Endothelial cell of umbilical vein (primary cell): ENCODE data around the gene CAMK2B. TPM values are rescaled to one million over a fixed set of nuclear protein-coding genes. Genes with fewer than 3 reads are reported as not detected.

Experiments
- BruUV-seq: library from RNA; stranded (reverse); fragments of 400-500 nt; replicated peaks from 2 replicates; lab custom pipeline; 2021; lab: Mats Ljungman, UMichigan
- CTCF ChIA-PET: fragments of 300-600, 350-600 bp; sonication (Branson Sonifier 250); formaldehyde crosslinking; loops from one replicate; lab custom pipeline; 2021; ENCODE audit warnings: antibody characterized with exemption, inconsistent platforms; lab: Charles Lee
- POLR2A ChIA-PET: fragments of 300-600, 350-600 bp; sonication (Branson Sonifier 250); formaldehyde crosslinking; loops from one replicate; lab custom pipeline; 2021; ENCODE audit warnings: antibody characterized with exemption, inconsistent platforms; lab: Charles Lee
- DNase-seq: peaks from one replicate; pipeline ENCODE4 v3.0.0-alpha.2; 2011; ENCODE audit warnings: low read depth, low spot score
- FAIRE-seq: peaks from 2 replicates; lab custom pipeline; 2011; peaks lifted over from hg19 to GRCh38; lab: Jason Lieb, UNC
- H2AFZ ChIP-seq: 2 replicates; pipeline ENCODE4 v1.6.0; 2012; ENCODE audit warnings: low read depth, low read length, control low read depth, inconsistent platforms
- H3K27ac ChIP-seq: 2 replicates; pipeline ENCODE4 v1.5.1; 2011; ENCODE audit warnings: low read depth, mild to moderate bottlenecking, control low read depth, low read length, moderate library complexity; ENCODE audit not compliant: insufficient read depth
- H3K27me3 ChIP-seq, 2 experiments: 2 replicates each; pipeline versions ENCODE4 v1.6.0 to v1.6.1; 2011; ENCODE audit warnings: low read length in 2 of 2, mixed read lengths in 1 of 2; ENCODE audit not compliant: control insufficient read depth in 2 of 2, insufficient read depth in 2 of 2
- H3K36me3 ChIP-seq, 2 experiments: 2 replicates in 1 of 2; 3 replicates in 1 of 2; pipeline ENCODE4 v1.5.1; 2011; ENCODE audit warnings: low read length in 2 of 2, mild to moderate bottlenecking in 1 of 2, moderate library complexity in 1 of 2; ENCODE audit not compliant: control insufficient read depth in 2 of 2, insufficient read depth in 2 of 2; ENCODE audit errors: extremely low read depth in 1 of 2
- H3K4me1 ChIP-seq: 3 replicates; pipeline ENCODE4 v1.5.1; 2011; ENCODE audit warnings: mild to moderate bottlenecking, low read length; ENCODE audit not compliant: control insufficient read depth, insufficient read depth; ENCODE audit errors: extremely low read depth
- H3K4me2 ChIP-seq: 2 replicates; pipeline ENCODE4 v1.6.1; 2011; ENCODE audit warnings: low read length, control low read depth, mixed read lengths; ENCODE audit not compliant: insufficient read depth
- H3K4me3 ChIP-seq, 3 experiments: fragments of 200-600 bp in 1 of 3; sonication (generic), shearing (Covaris generic) in 1 of 3; replicated peaks in 1 of 3; 2 replicates each; pipeline ENCODE4 v1.5.1; 2011 to 2016; ENCODE audit warnings: control low read depth in 3 of 3, low read length in 3 of 3, mild to moderate bottlenecking in 2 of 3, inconsistent platforms in 1 of 3, low read depth in 1 of 3, moderate library complexity in 1 of 3; ENCODE audit not compliant: insufficient read depth in 1 of 3
- H3K79me2 ChIP-seq: 2 replicates; pipeline ENCODE4 v1.6.0; 2012; ENCODE audit warnings: low read length, inconsistent platforms; ENCODE audit not compliant: control insufficient read depth, insufficient read depth
- H3K9ac ChIP-seq: replicated peaks from 2 replicates; pipeline ENCODE3; 2011; ENCODE audit warnings: low read length, control low read depth; ENCODE audit not compliant: insufficient read depth; ENCODE audit errors: extremely low read depth
- H3K9me1 ChIP-seq: replicated peaks from 3 replicates; pipeline ENCODE4 v1.6.0; 2011; ENCODE audit warnings: mild to moderate bottlenecking, low read length; ENCODE audit not compliant: control insufficient read depth, insufficient read depth; ENCODE audit errors: extremely low read depth
- H3K9me3 ChIP-seq: replicated peaks from 2 replicates; pipeline ENCODE4 v1.5.1; 2012; ENCODE audit warnings: low read length, inconsistent platforms; ENCODE audit not compliant: control insufficient read depth, insufficient read depth
- H4K20me1 ChIP-seq: replicated peaks from 2 replicates; pipeline ENCODE3; 2011; ENCODE audit warnings: mild to moderate bottlenecking, low read length; ENCODE audit not compliant: control insufficient read depth, insufficient read depth; ENCODE audit errors: extremely low read depth
- CTCF ChIP-seq, 2 donors: IDR thresholded peaks; 1 replicate in 1 of 2; 2 replicates in 1 of 2; pipeline ENCODE4 v1.5.1; 2011; ENCODE audit warnings: low read length in 2 of 2, mild to moderate bottlenecking in 2 of 2, moderate library complexity in 2 of 2, control low read depth in 1 of 2, inconsistent platforms in 1 of 2, low read depth in 1 of 2; ENCODE audit not compliant: insufficient read depth in 1 of 2; ENCODE audit errors: extremely low read depth in 1 of 2
- EZH2 ChIP-seq: IDR thresholded peaks from 2 replicates; pipeline ENCODE4 v1.6.1; 2012; ENCODE audit warnings: borderline replicate concordance, low read depth, mild to moderate bottlenecking, moderate library complexity, low read length, inconsistent platforms; ENCODE audit not compliant: severe bottlenecking
- FOS ChIP-seq: IDR thresholded peaks from 2 replicates; pipeline ENCODE4 v1.6.1; 2011; ENCODE audit warnings: mild to moderate bottlenecking, low read length, moderate library complexity, borderline replicate concordance; ENCODE audit not compliant: insufficient read depth
- GATA2 ChIP-seq: IDR thresholded peaks from 2 replicates; pipeline ENCODE4 v1.7.0; 2011; ENCODE audit warnings: low read depth, mild to moderate bottlenecking, moderate library complexity, mixed read lengths, low read length; ENCODE audit not compliant: insufficient read length, insufficient read depth
- JUN ChIP-seq: IDR thresholded peaks from 2 replicates; pipeline ENCODE4 v1.6.1; 2011; ENCODE audit warnings: borderline replicate concordance, low read depth; ENCODE audit not compliant: insufficient read length, insufficient read depth
- MAX ChIP-seq: IDR thresholded peaks from 2 replicates; pipeline ENCODE4 v1.6.1; 2011; ENCODE audit not compliant: insufficient read depth, insufficient read length
- MYC ChIP-seq: IDR thresholded peaks from one replicate; pipeline ENCODE4 v1.6.1; 2011; ENCODE audit warnings: mild to moderate bottlenecking, low read depth, low read length
- POLR2A ChIP-seq: IDR thresholded peaks from 2 replicates; pipeline ENCODE4 v1.6.1; 2012; ENCODE audit warnings: low read depth, mild to moderate bottlenecking, control low read depth, low read length
- POLR2AphosphoS5 ChIP-seq: IDR thresholded peaks from 2 replicates; pipeline ENCODE4 v1.6.1; 2012; ENCODE audit warnings: low read depth, mild to moderate bottlenecking, control low read depth, low read length, moderate library complexity; ENCODE audit not compliant: insufficient read depth
- dilution Hi-C: fragments of 300-500 bp; cut with MboI; formaldehyde crosslinking; loops from one replicate; pipeline ENCODE4 v1.15.0; 2019; ENCODE audit warnings: low sequenced_read_pairs; ENCODE audit not compliant: extremely low pct_ligation_motif_present
- intact Hi-C: fragments of 100-400 bp; cut with micrococcal nuclease; formaldehyde crosslinking; loops from one replicate; pipeline ENCODE4 v1.10.0; 2022
- polyA plus RNA-seq, 4 experiments: library from polyadenylated mRNA; depleted of rRNA in 3 of 4; stranded (reverse) in 3 of 4; unstranded in 1 of 4; fragments of >200 nt; gene quantifications; 2 replicates each; pipeline versions ENCODE4 v1.2.1 to v1.2.3, GENCODE V29; 2011 to 2012; ENCODE audit warnings: missing spikeins in 1 of 4
- total RNA-seq: library from RNA; stranded (reverse); gene quantifications from 2 replicates; pipeline ENCODE4 v1.2.3, GENCODE V29; 2021

The CAMK2B gene
- total and polyA plus RNA-seq, 2 donors (not counting 3 experiments of a cell fraction or from before 2014, with no cell fraction given) = 0.57 to 1.6 TPM

GRCh38 chr7:44210107-44210506 is 115.3 kb downstream of the CAMK2B start:
- intact Hi-C loops = no loop called here
- H3K4me3 ChIP-seq = no peak overlapping the region
- dilution Hi-C loops = no loop called here

More at GRCh38 chr7:44210107-44210506, 115.3 kb downstream of the CAMK2B start:
- peaks cover 23 to 65% of the 10 kb centered on the region in 2 experiments for H3K36me3 ChIP-seq
- no peak overlapping the region for H3K4me2 ChIP-seq
- DNase-seq (no peak), FAIRE-seq (no peak)
- H4K20me1 ChIP-seq = no peaks in the 10 kb centered on the region
- H2AFZ ChIP-seq = no peak overlapping the region
- ChIA-PET POLR2A (interaction anchor here (0.7 kb wide), 1 partner anchor 37 kb away, joined by 3 read pairs; no protein-coding TSS in a partner anchor), CTCF (no interaction called here)
- no peak overlapping the region for H3K27ac ChIP-seq
- no peaks in the 10 kb centered on the region for H3K9me3 ChIP-seq
- H3K9ac ChIP-seq = no peak overlapping the region
- BruUV-seq = no TSS peak
- no peaks in the 10 kb centered on the region for H3K9me1 ChIP-seq
- no peaks in the 10 kb centered on the region for H3K4me1 ChIP-seq
- peaks cover 4% of the 10 kb centered on the region for H3K79me2 ChIP-seq
- TF ChIP-seq MAX = no peak
- TF ChIP-seq CTCF (IDR thresholded peaks at IDR 0.05; ENCODE audit: extremely low read depth in 1 of 2, insufficient read depth in 1 of 2, low read depth in 1 of 2, low read length in 2 of 2) = no peak
- TF ChIP-seq FOS = no peak
- no peak for TF ChIP-seq JUN
- TF ChIP-seq POLR2A = no peak
- TF ChIP-seq POLR2AphosphoS5 = no peak
- no peak for TF ChIP-seq GATA2
- TF ChIP-seq EZH2 = no peak
- no peak for TF ChIP-seq MYC
- no peaks in the 10 kb centered on the region for H3K27me3 ChIP-seq
